GM12864 (cell line): ENCODE data around the gene PPIL1.

Experiments
- DNase-seq: peaks from one replicate; pipeline ENCODE4 v3.0.0-alpha.2; 2011; ENCODE audit warnings: low read depth
- H3K4me3 ChIP-seq: 2 replicates; pipeline ENCODE4 v1.5.1; 2011; ENCODE audit warnings: mild to moderate bottlenecking, low read depth, low read length, control low read depth
- TF ChIP-seq, protein P1 (sequence below): IDR thresholded peaks from 2 replicates; pipeline ENCODE4 v1.5.1; 2011; ENCODE audit warnings: low read depth, mild to moderate bottlenecking, moderate library complexity, low read length, control low read depth, inconsistent platforms; ENCODE audit errors: missing control alignments

Gene PPIL1

GRCh38 chr6:36847152-36847551 is 27.5 kb downstream of the PPIL1 start:
- H3K4me3 ChIP-seq: no peak overlapping the region
- DNase-seq: no peak
- TF ChIP-seq, protein P1, sequence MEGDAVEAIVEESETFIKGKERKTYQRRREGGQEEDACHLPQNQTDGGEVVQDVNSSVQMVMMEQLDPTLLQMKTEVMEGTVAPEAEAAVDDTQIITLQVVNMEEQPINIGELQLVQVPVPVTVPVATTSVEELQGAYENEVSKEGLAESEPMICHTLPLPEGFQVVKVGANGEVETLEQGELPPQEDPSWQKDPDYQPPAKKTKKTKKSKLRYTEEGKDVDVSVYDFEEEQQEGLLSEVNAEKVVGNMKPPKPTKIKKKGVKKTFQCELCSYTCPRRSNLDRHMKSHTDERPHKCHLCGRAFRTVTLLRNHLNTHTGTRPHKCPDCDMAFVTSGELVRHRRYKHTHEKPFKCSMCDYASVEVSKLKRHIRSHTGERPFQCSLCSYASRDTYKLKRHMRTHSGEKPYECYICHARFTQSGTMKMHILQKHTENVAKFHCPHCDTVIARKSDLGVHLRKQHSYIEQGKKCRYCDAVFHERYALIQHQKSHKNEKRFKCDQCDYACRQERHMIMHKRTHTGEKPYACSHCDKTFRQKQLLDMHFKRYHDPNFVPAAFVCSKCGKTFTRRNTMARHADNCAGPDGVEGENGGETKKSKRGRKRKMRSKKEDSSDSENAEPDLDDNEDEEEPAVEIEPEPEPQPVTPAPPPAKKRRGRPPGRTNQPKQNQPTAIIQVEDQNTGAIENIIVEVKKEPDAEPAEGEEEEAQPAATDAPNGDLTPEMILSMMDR: no peak

GRCh38 chr6:36845233-36845632 is 29.4 kb downstream of the PPIL1 start:
- H3K4me3 ChIP-seq: no peak overlapping the region
- DNase-seq: no peak
- TF ChIP-seq, protein P1: no peak

DNA sequence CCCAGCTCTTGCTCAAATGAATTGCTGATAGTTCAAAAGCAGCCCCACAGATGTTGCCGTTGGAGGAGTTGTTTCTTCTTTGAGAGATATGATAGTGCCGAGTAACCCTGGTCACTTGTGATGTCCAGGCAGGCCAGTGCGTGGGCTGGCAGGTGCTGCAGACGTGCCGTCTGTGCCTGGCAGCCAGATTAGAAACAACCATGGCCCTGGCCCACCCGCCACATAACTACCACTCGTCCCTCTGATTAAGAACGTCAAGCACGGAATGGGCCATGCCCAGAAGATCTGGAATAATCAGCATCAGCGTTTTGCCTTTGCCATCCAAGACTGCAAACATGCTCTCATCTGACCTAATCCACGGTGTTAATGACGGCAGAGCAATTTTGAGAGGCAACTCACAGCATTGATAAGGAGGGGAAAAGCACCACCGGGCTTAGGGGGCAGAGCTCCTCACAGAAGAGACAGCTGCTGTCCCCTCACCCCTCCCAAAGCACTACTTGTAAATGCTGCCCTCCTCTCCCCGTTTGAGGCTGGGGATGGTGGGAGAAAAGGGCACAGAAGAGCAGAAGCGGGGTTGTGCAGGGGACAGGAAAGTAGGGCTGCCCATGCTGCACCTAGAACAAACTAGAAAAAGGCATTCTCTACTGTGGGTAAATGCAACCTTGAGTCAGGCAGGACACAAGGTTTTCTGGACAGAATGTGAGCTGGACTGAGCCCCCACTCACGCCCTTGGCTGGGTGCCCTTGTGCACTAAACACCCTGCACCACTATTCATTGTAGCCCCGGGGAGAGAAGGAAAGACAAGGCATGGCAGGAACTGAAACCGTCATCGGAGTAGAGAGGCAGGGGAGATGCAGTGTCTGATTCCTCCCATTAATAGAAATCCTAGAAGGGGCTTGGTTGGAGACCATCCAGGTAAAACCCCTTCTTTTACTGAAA is 30.1 kb downstream of the PPIL1 start:
- H3K4me3 ChIP-seq: no peak overlapping the region
- TF ChIP-seq, protein P1: no peak
- no peak for DNase-seq

GRCh38 chr6:36843170-36843569 is 31.4 kb downstream of the PPIL1 start:
- TF ChIP-seq, protein P1: no peak
- no peak for DNase-seq
- H3K4me3 ChIP-seq: no peak overlapping the region

DNA sequence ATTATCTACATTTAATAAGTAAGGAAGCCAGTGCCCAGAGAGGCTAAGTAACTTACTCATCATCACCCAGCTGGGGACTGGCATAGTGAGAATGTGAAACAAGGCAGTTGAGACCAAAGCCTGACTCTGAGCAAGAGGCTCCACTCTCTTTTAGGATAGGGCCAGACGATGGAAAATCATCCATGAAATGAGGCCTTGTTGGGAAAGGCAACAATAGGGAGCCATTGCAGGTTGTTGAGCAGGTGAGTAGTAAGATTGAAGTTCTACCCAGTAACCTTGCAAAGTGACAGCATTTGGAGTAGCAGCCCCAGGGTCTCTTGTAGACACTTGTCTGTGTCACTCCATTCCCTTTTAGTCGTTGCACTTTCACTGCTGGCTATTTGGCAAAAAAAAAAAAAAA is 32.8 kb downstream of the PPIL1 start:
- no peak overlapping the region for H3K4me3 ChIP-seq
- no peak for DNase-seq
- TF ChIP-seq, protein P1: no peak

- no peak overlapping the region for H3K4me3 ChIP-seq
- no peak for DNase-seq
- TF ChIP-seq, protein P1: no peak
Measured at GRCh38 chr6:36840432-36841403, 33.9 kb downstream of the PPIL1 start.
